Endodermal cell (in vitro differentiated cells): Measurements from ENCODE around the gene CRTAC1. TPM values are rescaled to one million over a fixed set of nuclear protein-coding genes. Genes with fewer than 3 reads are reported as not detected.
A peak's percentile ranks its signal among the peaks of the same experiment; 100 is the strongest.

Experiments used
- DNase-seq: peaks from one replicate; pipeline ENCODE4 v3.0.0-alpha.2; 2017
- H3K27ac ChIP-seq: 2 replicates; pipeline ENCODE4 v1.5.1; 2013; ENCODE audit warnings: mild to moderate bottlenecking, low read depth, low read length, moderate library complexity
- H3K27me3 ChIP-seq: 2 replicates; pipeline ENCODE4 v1.6.1; 2013; ENCODE audit warnings: mild to moderate bottlenecking, low read length, moderate library complexity; ENCODE audit not compliant: insufficient read depth, control insufficient read depth, poor library complexity, severe bottlenecking
- H3K36me3 ChIP-seq: 2 replicates; pipeline ENCODE4 v1.7.0; 2013; ENCODE audit warnings: mild to moderate bottlenecking, low read length, moderate library complexity; ENCODE audit not compliant: control insufficient read depth, insufficient read depth
- H3K4me1 ChIP-seq: one replicate; pipeline ENCODE4 v1.7.0; 2013; ENCODE audit warnings: low read length; ENCODE audit not compliant: control insufficient read depth, insufficient read depth
- H3K4me3 ChIP-seq: 2 replicates; pipeline ENCODE4 v1.5.1; 2013; ENCODE audit warnings: mild to moderate bottlenecking, low read length, moderate library complexity
- H3K9ac ChIP-seq: 2 replicates; pipeline ENCODE4 v1.6.1; 2013; ENCODE audit warnings: mild to moderate bottlenecking, low read length, moderate library complexity; ENCODE audit not compliant: poor library complexity, severe bottlenecking; ENCODE audit errors: extremely low read depth
- H3K9me3 ChIP-seq: 2 replicates; pipeline ENCODE4 v1.6.1; 2013; ENCODE audit warnings: mild to moderate bottlenecking, low read length, moderate library complexity; ENCODE audit not compliant: control insufficient read depth
- H3K27ac Mint-ChIP-seq: 2 replicates; pipeline ENCODE4 v1.8.0; 2020; ENCODE audit warnings: mixed read lengths
- H3K27me3 Mint-ChIP-seq: 2 replicates; pipeline ENCODE4 v1.8.0; 2021; ENCODE audit warnings: mild to moderate bottlenecking, mixed read lengths; ENCODE audit not compliant: insufficient read depth
- H3K36me3 Mint-ChIP-seq: 2 replicates; pipeline ENCODE4 v1.8.0; 2020; ENCODE audit warnings: low read depth, mixed read lengths
- H3K4me1 Mint-ChIP-seq: 2 replicates; pipeline ENCODE4 v1.8.0; 2020; ENCODE audit warnings: mixed read lengths
- H3K4me3 Mint-ChIP-seq: 2 replicates; pipeline ENCODE4 v1.8.0; 2020; ENCODE audit warnings: mild to moderate bottlenecking, moderate library complexity, mixed read lengths
- H3K9me3 Mint-ChIP-seq: 2 replicates; pipeline ENCODE4 v1.8.0; 2020; ENCODE audit warnings: mild to moderate bottlenecking, mixed read lengths
- WGBS, 2 experiments: methylation state at CpG; one replicate each; pipeline versions ENCODE4 v1.1.5 to v1.1.7; 2013; ENCODE audit warnings: missing lambda C conversion rate in 2 of 2, mixed read lengths in 1 of 2; ENCODE audit not compliant: insufficient coverage in 1 of 2, insufficient read length in 1 of 2; 5-methylcytosine and 5-hydroxymethylcytosine counted together
- total RNA-seq, 2 donors: library from RNA; stranded (reverse); fragmentation: NEBNext Ultra II Directional in 1 of 2; extraction: Animal tissue kit (Norgen Biotek cat#: 25700) in 1 of 2; gene quantifications; 2 replicates in 1 of 2; 3 replicates in 1 of 2; pipeline ENCODE4 v1.2.1, GENCODE V29; 2021
- TF ChIP-seq, protein P1 (sequence below): fragments of 200-600 bp; sonication (generic); conservative IDR thresholded peaks from 2 replicates; pipeline ENCODE4 v1.5.0; 2021; ENCODE audit warnings: antibody characterized with exemption, mild to moderate bottlenecking

The CRTAC1 gene
- total RNA-seq, 2 donors from 2014 or later = 0.13 to 0.24 TPM

DNA sequence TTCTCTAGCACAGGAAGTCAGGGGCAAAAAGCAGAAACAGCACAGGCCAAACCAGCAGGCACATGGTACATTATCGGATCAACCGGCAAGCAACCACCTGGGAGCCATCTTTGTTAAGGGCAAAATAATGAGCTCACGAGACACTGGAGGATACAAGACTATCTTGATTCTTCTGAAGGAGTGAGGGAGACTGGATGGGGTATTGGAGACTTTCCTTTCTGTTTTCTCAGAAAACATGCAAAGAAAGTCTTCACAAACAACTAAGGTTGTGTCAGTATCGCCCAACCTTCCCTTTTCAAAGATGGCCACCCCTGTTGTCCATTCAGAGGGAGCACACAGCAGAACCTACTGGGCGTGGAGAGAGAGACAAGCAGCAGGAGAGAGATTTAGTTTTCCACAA, 151.2 kb downstream of the CRTAC1 start:
- TF ChIP-seq, protein P1, sequence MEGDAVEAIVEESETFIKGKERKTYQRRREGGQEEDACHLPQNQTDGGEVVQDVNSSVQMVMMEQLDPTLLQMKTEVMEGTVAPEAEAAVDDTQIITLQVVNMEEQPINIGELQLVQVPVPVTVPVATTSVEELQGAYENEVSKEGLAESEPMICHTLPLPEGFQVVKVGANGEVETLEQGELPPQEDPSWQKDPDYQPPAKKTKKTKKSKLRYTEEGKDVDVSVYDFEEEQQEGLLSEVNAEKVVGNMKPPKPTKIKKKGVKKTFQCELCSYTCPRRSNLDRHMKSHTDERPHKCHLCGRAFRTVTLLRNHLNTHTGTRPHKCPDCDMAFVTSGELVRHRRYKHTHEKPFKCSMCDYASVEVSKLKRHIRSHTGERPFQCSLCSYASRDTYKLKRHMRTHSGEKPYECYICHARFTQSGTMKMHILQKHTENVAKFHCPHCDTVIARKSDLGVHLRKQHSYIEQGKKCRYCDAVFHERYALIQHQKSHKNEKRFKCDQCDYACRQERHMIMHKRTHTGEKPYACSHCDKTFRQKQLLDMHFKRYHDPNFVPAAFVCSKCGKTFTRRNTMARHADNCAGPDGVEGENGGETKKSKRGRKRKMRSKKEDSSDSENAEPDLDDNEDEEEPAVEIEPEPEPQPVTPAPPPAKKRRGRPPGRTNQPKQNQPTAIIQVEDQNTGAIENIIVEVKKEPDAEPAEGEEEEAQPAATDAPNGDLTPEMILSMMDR = no peak
- H3K4me3 Mint-ChIP-seq = no peak overlapping the region

DNA sequence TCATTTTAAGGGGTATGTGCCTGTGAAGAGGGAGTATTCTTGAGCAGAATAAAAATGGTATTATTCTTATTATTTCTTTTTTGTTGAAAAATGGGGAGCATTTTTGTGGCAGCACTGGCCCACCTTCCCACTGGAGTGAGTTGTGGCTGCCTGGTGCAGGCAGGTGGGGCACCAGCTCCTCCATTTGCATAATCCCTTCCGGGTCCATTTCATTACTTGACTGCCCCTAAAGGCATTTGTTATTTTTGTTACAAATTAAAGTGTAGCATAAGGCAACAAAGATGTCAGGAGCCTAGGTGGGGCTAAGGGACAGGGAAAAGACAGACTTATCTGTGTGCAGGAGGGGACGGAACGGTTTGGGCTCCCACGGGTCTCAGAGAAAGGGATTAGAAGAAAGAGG, 154.0 kb downstream of the CRTAC1 start:
- Histone ChIP-seq H3K36me3 (no peaks in the 10 kb centered on the region), H3K9me3 (no peaks in the 10 kb centered on the region), H3K9ac (no peak overlapping the region), H3K27ac (no peak overlapping the region), H3K4me1 (no peaks in the 10 kb centered on the region), H3K27me3 (no peaks in the 10 kb centered on the region), H3K4me3 (no peak overlapping the region)
- no peak overlapping the region for H3K4me3 Mint-ChIP-seq
- no peaks in the 10 kb centered on the region for H3K36me3 Mint-ChIP-seq
- H3K9me3 Mint-ChIP-seq = no peaks in the 10 kb centered on the region
- DNase-seq = no peak
- TF ChIP-seq, protein P1 = peak; percentile 10
- 40 to 59% methylated on average over 1 to 4 of the region's 4 CpGs for WGBS, 2 experiments
- H3K4me1 Mint-ChIP-seq = peaks cover 3% of the 10 kb centered on the region
- H3K27me3 Mint-ChIP-seq = peaks cover 17% of the 10 kb centered on the region
- no peak overlapping the region for H3K27ac Mint-ChIP-seq

More for the DNA sequence above, 151.2 kb downstream of the CRTAC1 start:
- Histone ChIP-seq H3K36me3 (no peaks in the 10 kb centered on the region), H3K9ac (no peak overlapping the region), H3K9me3 (no peaks in the 10 kb centered on the region), H3K27ac (no peak overlapping the region), H3K4me1 (no peaks in the 10 kb centered on the region), H3K4me3 (no peak overlapping the region), H3K27me3 (no peaks in the 10 kb centered on the region)
- Mint-ChIP-seq H3K27ac (no peak overlapping the region), H3K27me3 (peaks cover 14% of the 10 kb centered on the region), H3K9me3 (no peaks in the 10 kb centered on the region), H3K36me3 (no peaks in the 10 kb centered on the region), H3K4me1 (peaks cover 8% of the 10 kb centered on the region)
- 92 to 100% methylated on average over 3 to 5 of the region's 5 CpGs for WGBS, 2 experiments
- DNase-seq = no peak

DNA sequence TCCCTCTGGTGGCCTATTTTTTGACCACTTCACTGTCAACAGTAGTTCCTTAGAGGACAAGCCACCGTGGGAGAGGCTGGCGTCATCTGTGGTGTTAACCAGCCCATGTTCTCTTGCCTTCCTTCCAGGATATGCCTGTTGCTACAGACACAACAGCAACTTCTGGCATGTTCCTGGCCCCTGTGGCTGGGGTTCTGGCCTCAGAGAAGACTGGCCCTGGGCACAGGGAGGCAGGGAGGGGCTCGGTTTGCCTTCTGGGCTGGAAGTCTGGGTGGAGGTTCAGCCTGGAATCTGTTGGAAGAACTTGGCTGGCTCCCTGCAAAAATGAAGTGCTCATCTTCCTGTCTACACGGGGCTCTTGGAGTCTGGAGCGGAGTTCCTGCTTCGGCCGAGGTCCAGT, 155.0 kb downstream of the CRTAC1 start:
- H3K4me1 ChIP-seq = no peaks in the 10 kb centered on the region
- TF ChIP-seq, protein P1 = no peak
- no peaks in the 10 kb centered on the region for H3K27me3 ChIP-seq
- Mint-ChIP-seq H3K27me3 (peaks cover 13% of the 10 kb centered on the region), H3K36me3 (no peaks in the 10 kb centered on the region), H3K27ac (no peak overlapping the region), H3K4me1 (peaks cover 3% of the 10 kb centered on the region), H3K9me3 (no peaks in the 10 kb centered on the region), H3K4me3 (no peak overlapping the region)
- no peak overlapping the region for H3K9ac ChIP-seq
- no peak overlapping the region for H3K4me3 ChIP-seq
- no peaks in the 10 kb centered on the region for H3K36me3 ChIP-seq
- H3K27ac ChIP-seq = no peak overlapping the region
- WGBS, 2 experiments = 89 to 96% methylated on average over 5 to 7 of the region's 7 CpGs
- no peak for DNase-seq
- no peaks in the 10 kb centered on the region for H3K9me3 ChIP-seq
